ENCODE results near the gene TTLL6. TPM values are rescaled to one million over a fixed set of nuclear protein-coding genes. Genes with fewer than 3 reads are reported as not detected.

TTLL6 gene
- total RNA-seq, 1 experiment from 2014 or later: 0.21 TPM

- CTCF ChIA-PET: interaction anchor here (0.7 kb wide), 1 partner anchor 549 kb away, joined by 3 read pairs; no protein-coding TSS in a partner anchor
- no TSS peak for BruUV-seq (replicated peaks)
- DNase-seq: no peak
- Mint-ChIP-seq H3K4me1 (ENCODE audit: low read depth, unreplicated experiment) (no peaks in the 10 kb centered on the region), H3K27me3 (ENCODE audit: unreplicated experiment) (peaks cover 19% of the 10 kb centered on the region), H3K9me3 (ENCODE audit: low read depth, unreplicated experiment) (no peaks in the 10 kb centered on the region), H3K36me3 (ENCODE audit: insufficient read depth, unreplicated experiment) (no peaks in the 10 kb centered on the region), H3K27ac (ENCODE audit: unreplicated experiment) (no peak overlapping the region), H3K4me3 (ENCODE audit: low read depth, unreplicated experiment) (no peak overlapping the region)
- intact Hi-C loops (cut with micrococcal nuclease; ENCODE audit: unreplicated experiment): no loop called here
- no peak for TF ChIP-seq CTCF (IDR thresholded peaks at IDR 0.05; ENCODE audit: unreplicated experiment)
Measured at GRCh38 chr17:48715496-48716399, 101.3 kb downstream of the TTLL6 start.

Small RNAs within 50 kb of the gene (microRNA-seq; reads per million reads assigned to microRNA genes)
- not detected for gene MIR3185

Other genes starting within 250 kb of the TTLL6 start
- 28.0 and 31.1 TPM in 2 replicates for gene HOXB4, start 238.9 kb downstream of the TTLL6 start, total RNA-seq (2022)
- 151 and 154 TPM in 2 replicates for gene HOXB3, start 227.0 kb downstream of the TTLL6 start, total RNA-seq (2022)
- gene HOXB5, start 223.4 kb downstream of the TTLL6 start, total RNA-seq (2022): 47.2 and 48.5 TPM in 2 replicates
- gene HOXB6, start 212.2 kb downstream of the TTLL6 start, total RNA-seq (2022): 140 and 144 TPM in 2 replicates
- 30.2 and 31.3 TPM in 2 replicates for gene HOXB7, start 206.2 kb downstream of the TTLL6 start, total RNA-seq (2022)
- gene HOXB8, start 201.9 kb downstream of the TTLL6 start, total RNA-seq (2022): 28.2 and 30.9 TPM in 2 replicates
- 26.0 and 27.8 TPM in 2 replicates for gene HOXB9, start 190.9 kb downstream of the TTLL6 start, total RNA-seq (2022)
- gene PRAC1, start 94.7 kb downstream of the TTLL6 start, total RNA-seq (2022): not detected in 2 replicates
- gene PRAC2, start 94.0 kb downstream of the TTLL6 start, total RNA-seq (2022): not detected in 2 replicates
- gene HOXB13, start 88.5 kb downstream of the TTLL6 start, total RNA-seq (2022): 1.1 and 1.9 TPM in 2 replicates
- gene CALCOCO2, start 13.8 kb upstream of the TTLL6 start, total RNA-seq (2022): 116 and 136 TPM in 2 replicates
- gene ATP5MC1, start 75.6 kb upstream of the TTLL6 start, total RNA-seq (2022): 131 and 134 TPM in 2 replicates
- 179 and 182 TPM in 2 replicates for gene UBE2Z, start 91.2 kb upstream of the TTLL6 start, total RNA-seq (2022)
- gene SNF8, start 127.6 kb upstream of the TTLL6 start, total RNA-seq (2022): 198 and 213 TPM in 2 replicates
- gene GIP, start 151.4 kb upstream of the TTLL6 start, total RNA-seq (2022): not detected in 2 replicates
- 14.4 and 17.6 TPM in 2 replicates for gene IGF2BP1, start 180.2 kb upstream of the TTLL6 start, total RNA-seq (2022)